ENCODE data around the gene PTPRE.

DNA sequence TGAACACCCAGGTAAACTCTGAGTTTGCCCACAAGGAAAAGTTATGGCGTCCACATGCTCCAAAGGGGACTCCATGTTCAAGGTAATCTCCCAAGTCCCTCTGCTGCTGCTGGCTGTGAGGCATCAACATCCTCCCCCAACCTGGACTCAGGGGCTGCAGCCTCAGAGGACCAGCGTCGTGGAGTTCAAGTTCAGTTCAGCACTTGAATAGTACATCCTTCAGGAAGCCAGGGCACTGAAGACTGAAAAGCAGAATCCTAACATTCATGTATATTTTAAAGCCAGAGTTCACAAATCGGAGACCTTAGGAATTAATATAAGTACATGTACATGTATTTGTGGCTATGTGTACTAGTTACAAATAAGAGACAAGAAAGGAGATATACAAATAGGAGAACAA is 90.4 kb downstream of the PTPRE start:
- TF ChIP-seq, protein P1, sequence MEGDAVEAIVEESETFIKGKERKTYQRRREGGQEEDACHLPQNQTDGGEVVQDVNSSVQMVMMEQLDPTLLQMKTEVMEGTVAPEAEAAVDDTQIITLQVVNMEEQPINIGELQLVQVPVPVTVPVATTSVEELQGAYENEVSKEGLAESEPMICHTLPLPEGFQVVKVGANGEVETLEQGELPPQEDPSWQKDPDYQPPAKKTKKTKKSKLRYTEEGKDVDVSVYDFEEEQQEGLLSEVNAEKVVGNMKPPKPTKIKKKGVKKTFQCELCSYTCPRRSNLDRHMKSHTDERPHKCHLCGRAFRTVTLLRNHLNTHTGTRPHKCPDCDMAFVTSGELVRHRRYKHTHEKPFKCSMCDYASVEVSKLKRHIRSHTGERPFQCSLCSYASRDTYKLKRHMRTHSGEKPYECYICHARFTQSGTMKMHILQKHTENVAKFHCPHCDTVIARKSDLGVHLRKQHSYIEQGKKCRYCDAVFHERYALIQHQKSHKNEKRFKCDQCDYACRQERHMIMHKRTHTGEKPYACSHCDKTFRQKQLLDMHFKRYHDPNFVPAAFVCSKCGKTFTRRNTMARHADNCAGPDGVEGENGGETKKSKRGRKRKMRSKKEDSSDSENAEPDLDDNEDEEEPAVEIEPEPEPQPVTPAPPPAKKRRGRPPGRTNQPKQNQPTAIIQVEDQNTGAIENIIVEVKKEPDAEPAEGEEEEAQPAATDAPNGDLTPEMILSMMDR (IDR thresholded peaks at IDR 0.05) = no peak
- no peak for TF ChIP-seq POLR2A (IDR thresholded peaks at IDR 0.05)

Measured in body of pancreas (tissue), 4 donors.